ENCODE results near the gene SAMD4B.
"Not testable (repeated sequence)": the region's sequence is repeated elsewhere in the genome, so short reads cannot be mapped to it uniquely, and the experiment has no call there.

The SAMD4B gene

GRCh38 chr19:39336483-39336882 lies 5.7 kb upstream of the SAMD4B start:
- DNase-seq (ENCODE audit: low spot score): no peak

GRCh38 chr19:39339674-39340073 lies 2.5 kb upstream of the SAMD4B start:
- no peak for DNase-seq (ENCODE audit: low spot score)

- not testable (repeated sequence) for DNase-seq (ENCODE audit: low spot score)
Observed at GRCh38 chr19:39340156-39340555, 2.1 kb upstream of the SAMD4B start.

- DNase-seq (ENCODE audit: low spot score): no peak
Observed at GRCh38 chr19:39341129-39341718, 997 bp upstream of the SAMD4B start.

GRCh38 chr19:39342647-39343305 lies 555 bp downstream of the SAMD4B start:
- no peak for DNase-seq (ENCODE audit: low spot score)

- DNase-seq (ENCODE audit: low spot score): no peak
Observed at GRCh38 chr19:39345956-39346355, 3.7 kb downstream of the SAMD4B start.

GRCh38 chr19:39347332-39348164 lies 5.3 kb downstream of the SAMD4B start:
- DNase-seq (ENCODE audit: low spot score): no peak

GRCh38 chr19:39349326-39349725 lies 7.1 kb downstream of the SAMD4B start:
- DNase-seq (ENCODE audit: low spot score): no peak

GRCh38 chr19:39350156-39350555 lies 7.9 kb downstream of the SAMD4B start:
- no peak for DNase-seq (ENCODE audit: low spot score)

- DNase-seq (ENCODE audit: low spot score): peak; percentile 93
Observed at GRCh38 chr19:39351537-39352064, 9.4 kb downstream of the SAMD4B start.

- no peak for DNase-seq (ENCODE audit: low spot score)
Observed at GRCh38 chr19:39352381-39353255, 10.4 kb downstream of the SAMD4B start.

- DNase-seq (ENCODE audit: low spot score): no peak
Observed at GRCh38 chr19:39355253-39355652, 13.0 kb downstream of the SAMD4B start.

- DNase-seq (ENCODE audit: low spot score): no peak
Observed at GRCh38 chr19:39356073-39356472, 13.9 kb downstream of the SAMD4B start.

- DNase-seq (ENCODE audit: low spot score): no peak
Observed at GRCh38 chr19:39356647-39357046, 14.4 kb downstream of the SAMD4B start.

- no peak for DNase-seq (ENCODE audit: low spot score)
Observed at GRCh38 chr19:39359026-39359425, 16.8 kb downstream of the SAMD4B start.

- no peak for DNase-seq (ENCODE audit: low spot score)
Observed at GRCh38 chr19:39360599-39360998, 18.4 kb downstream of the SAMD4B start.

GRCh38 chr19:39362682-39363657 lies 20.7 kb downstream of the SAMD4B start:
- DNase-seq (ENCODE audit: low spot score): no peak

- DNase-seq (ENCODE audit: low spot score): no peak
Observed at GRCh38 chr19:39363901-39364457, 21.8 kb downstream of the SAMD4B start.

GRCh38 chr19:39365531-39365930 lies 23.3 kb downstream of the SAMD4B start:
- no peak for DNase-seq (ENCODE audit: low spot score)

- no peak for DNase-seq (ENCODE audit: low spot score)
Observed at GRCh38 chr19:39369200-39369599, 27.0 kb downstream of the SAMD4B start.
